GM23248 (cell line): ENCODE measurements around the gene DPYD.

Experiments
- EZH2 ChIP-seq: fragments of 200-600 bp; sonication (generic); IDR thresholded peaks from 2 replicates; pipeline ENCODE4 v1.6.1; 2018; ENCODE audit warnings: antibody characterized with exemption, mild to moderate bottlenecking; ENCODE audit not compliant: insufficient read depth, poor library complexity, severe bottlenecking
- EZH2phosphoT487 ChIP-seq: fragments of 200-600 bp; sonication (generic); IDR thresholded peaks from 2 replicates; pipeline ENCODE4 v1.6.1; 2018; ENCODE audit warnings: antibody characterized with exemption, moderate library complexity, mild to moderate bottlenecking, low read depth; ENCODE audit not compliant: insufficient read depth

GRCh38 chr1:97372531-97372930 is 548.3 kb downstream of the DPYD start:
- TF ChIP-seq EZH2: no peak
- no peak for TF ChIP-seq EZH2phosphoT487
